ENCODE results near the gene UGT2A2.

GRCh38 chr4:69589884-69590283 lies 49.6 kb downstream of the UGT2A2 start:
- TF ChIP-seq CTCF (IDR thresholded peaks at IDR 0.05) (no peak), POLR2A (IDR thresholded peaks at IDR 0.05) (no peak)

Measured in lower leg skin (tissue), 3 donors.